Stimulated activated CD4-positive, alpha-beta T cell treated with anti-CD3 and anti-CD28 coated beads, TNF-alpha, amount 100 ng/mL, for 4 hours (primary cell): ENCODE data around the gene LPP.

ENCODE experiments used
- DNase-seq, 3 experiments: peaks; one replicate each; pipeline ENCODE4 v3.0.0-alpha.2; 2020; ENCODE audit warnings: low read depth in 3 of 3

LPP gene

DNA sequence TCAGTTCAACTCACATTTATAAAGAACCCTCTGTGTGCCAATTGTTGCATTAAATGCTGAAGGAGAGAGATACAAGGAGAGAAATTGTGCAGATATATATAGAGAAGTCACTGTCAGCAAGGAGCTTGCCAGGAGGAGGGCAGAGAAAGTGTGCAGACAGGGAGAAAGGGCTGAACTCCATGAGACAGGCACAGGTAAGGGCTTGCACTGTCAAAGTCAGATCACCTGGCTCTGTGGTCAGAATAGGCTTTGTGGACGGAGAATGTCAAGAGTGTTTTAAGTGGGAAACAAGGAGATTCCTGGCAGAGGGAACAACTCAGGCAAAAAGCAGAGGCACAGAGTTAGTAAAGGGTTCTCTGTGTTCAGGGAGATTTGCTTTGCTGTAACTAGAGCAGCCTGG is 714.8 kb downstream of the LPP start:
- no peak for DNase-seq

DNA sequence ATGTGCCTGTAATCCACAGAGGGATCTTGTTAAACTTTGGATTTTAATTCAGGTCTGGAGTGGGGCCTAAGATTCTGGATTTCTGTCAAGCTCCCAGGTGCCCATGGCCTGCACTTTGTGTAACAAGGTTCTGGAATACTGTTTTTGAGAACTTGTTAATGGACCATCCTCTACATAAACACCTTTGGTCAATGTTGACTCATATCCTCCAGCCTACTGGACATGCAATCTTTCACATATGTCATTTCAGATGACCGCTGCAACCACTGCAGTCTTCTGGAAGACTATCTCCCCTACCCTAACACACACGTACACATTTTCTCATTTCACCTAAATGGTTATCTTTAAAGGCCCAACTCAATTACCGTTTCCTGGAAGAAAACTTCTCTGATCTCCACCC is 715.7 kb downstream of the LPP start:
- DNase-seq, result no peak

DNA sequence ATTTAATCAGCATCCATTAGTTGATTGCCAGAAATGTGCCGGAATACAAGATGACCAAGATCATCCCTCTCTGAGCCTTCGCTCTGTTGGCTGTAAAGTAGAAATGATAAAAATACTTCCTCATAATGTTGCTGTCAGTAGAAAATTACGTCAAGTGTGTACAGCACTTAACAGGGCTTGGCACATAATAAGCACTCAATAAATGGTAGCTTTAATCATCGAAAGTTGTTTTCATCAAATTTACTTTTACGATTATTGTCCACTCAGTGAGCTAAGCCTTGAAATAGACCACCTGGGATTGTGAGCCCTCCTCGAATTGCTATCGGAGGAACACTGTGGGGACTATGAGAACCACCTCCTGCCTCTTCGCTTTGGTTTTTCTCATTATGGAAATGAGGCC is 716.5 kb downstream of the LPP start:
- DNase-seq, result no peak

DNA sequence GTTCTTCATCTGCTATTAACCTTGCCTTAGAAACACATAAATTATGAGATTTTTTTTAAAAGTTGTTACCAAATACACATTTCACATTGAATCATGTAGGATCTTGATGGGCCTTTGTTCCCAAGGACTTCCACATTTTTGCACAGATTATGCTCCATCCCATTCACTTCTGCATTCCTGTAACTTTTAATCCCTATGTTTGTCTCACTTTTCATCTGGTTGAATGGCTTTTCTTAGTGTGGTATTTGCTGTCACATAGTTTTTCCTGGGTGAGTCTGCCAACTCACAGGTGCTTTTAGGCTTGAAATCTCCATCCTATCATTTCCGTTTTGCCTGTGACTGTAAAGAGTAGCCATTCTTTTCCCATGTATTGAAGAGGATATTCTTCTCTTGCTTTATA is 720.6 kb downstream of the LPP start:
- no peak for DNase-seq

DNA sequence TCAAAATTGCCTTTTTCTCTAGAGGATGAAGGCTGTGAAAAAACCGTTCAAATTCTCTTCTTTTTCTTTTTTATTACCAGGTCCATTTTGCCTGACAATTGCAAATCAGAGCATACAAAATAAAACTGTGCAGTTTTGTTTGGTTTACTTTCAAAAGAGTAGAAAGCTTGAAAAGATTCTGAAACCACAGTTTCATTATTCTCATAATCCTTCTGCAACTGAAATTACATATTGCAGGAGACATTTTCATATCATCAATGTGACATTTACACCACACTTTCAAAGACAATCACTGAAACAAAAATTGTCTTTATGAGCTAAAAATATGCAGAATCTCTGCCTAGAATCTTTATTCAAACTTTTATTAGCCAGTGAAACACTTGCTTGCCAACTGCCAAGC is 721.5 kb downstream of the LPP start:
- no peak for DNase-seq

DNA sequence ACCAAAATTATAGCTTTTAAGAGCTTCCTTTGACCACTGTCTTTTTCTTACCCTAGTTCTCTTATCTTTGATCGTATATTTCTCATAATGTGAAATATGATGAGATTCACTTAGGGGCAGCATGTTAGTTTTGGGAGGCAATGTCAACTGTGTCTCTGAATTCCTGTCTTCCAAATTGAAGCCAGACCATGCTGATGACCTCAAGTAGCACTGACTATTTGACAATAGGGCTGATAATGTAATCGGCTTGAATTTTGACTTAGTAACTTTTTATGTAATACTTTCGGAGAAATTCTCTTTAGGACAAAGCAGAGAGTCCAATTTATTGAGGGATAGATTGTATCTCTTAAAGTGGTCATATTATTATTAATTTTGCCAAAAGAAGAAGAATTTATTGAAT is 722.4 kb downstream of the LPP start:
- no peak for DNase-seq

DNA sequence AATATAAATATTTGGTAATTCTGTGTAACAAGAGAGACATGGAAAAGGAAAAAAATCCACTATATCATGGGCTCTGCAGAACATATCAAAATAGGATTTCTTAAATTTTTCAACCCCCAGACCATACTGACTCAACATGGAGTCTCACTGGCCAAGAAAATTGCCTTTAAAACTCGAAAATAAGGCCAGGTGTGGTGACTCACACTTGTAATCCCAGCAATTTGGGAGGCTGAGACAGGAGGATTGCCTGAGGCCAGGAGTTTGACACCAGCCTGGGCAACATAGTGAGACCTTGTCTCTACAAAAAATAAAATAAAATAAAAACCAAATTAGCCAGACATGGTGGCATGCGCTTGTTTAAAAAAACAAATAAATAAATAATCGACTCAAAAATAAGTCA is 723.4 kb downstream of the LPP start:
- DNase-seq, result no peak

DNA sequence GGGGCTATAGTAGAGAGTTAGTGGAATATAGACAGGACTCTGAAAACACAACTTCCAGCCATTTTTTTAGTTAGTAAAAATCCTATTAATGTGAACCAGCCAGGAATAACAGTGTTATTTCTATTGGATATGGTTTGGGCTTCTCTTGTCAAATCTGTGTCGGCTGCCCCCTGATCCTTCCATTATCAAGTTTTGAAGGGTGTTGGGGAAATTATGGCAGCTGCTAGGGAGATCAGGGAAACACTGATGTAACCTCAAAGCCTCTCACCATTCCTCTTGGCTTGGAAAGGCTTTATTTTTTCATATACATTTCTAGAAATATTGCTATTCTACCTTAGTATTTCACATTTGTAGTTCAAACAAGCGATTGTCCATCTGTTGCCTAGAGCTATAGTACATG is 724.1 kb downstream of the LPP start:
- no peak for DNase-seq

DNA sequence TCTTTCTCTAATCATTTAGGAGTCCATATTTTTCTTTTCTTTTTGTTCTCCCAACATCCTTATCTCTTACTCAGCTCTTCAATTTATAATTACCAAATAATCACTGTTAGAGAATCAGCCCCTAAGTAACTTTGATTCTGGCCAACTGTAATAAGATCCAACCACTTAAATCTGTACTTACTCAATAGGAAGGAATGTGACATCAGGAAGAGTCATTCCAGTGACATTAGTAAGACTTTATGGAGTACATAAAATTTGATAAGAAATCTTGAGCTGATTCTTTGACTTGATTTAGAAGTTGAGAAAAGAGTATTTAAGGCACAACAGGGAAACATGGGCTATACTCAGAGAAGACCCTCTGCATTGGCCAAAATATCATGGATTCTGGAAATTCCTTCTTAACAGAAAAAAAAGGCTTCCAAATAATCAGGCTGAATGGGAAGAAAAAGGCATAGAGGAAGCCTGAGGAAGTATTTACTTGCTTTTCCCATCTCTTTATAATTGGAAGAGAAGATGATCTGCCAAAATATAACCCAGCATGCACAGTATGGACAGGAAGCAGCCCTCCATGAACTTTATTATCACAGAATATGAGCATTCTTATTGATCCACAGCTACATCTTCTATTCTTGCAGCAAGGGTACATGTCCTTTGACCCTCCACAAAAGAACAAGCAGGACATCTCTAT is 728.1 kb downstream of the LPP start:
- DNase-seq, result no peak

DNA sequence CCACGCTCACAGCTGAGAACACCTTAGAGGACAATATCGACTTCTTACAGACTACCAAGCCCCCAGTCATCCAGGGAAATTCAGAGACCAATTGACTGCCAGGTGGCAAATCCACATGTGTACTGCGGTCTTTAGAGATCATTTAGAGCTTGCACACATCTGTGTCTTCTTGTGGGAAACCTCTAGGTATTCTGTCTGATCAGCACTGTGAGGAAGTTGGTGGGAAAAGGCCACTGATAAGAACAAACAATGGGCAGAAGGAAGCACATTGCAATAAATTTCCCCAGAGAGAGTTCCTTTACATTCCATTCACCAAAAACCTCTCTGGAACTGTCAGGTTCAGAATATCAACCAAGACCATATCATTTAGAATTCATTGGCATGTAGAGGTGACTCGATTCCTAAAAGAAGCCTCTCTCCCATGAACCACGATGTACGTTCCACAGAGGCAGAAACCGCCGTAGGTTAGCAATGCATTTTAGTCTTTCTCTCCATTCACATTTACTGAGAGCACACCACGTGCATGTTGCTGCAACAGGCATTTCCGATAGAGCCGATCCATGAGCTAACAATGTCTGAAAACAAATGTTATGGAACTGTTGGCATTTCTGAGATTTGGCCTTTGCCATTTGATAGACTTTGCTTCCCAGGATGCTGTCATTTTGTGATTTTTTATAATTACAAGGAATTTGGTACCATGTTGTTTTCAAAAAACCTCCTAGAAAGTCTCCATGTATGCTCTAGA is 730.5 kb downstream of the LPP start:
- DNase-seq, result no peak

DNA sequence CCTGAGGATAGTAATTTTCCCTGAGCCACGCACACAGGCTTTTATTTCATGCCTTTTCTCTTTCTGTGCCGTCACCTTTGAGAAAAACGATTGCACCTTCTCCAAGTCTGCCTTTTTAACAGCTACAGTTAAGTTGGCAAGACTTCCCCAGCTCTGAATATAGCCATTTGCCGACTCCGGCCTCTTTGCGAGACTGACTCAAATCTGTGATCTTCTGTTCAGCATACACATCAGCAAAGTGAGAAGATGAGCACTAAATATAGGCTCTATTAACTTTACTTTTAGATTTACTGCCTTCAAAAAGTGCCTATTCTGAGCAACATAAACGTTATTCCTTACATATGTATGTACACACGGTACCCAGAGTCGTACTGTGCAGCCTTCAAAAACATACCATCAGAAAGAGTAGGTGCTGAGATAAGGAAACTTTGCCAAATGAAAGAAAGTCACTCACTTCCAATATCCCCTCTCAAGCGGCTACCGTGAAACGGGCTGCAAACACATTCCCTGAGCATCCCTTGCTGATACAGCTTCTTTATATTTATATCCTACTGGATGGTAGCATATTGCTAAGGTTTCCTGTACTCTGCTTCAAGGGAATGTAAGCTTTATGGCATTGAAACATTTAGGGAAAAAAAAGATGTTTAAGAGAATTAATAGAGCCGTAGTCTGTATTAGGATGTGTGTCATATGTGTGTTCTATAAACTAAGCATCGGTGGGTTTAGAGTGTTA is 734.5 kb downstream of the LPP start:
- no peak for DNase-seq

DNA sequence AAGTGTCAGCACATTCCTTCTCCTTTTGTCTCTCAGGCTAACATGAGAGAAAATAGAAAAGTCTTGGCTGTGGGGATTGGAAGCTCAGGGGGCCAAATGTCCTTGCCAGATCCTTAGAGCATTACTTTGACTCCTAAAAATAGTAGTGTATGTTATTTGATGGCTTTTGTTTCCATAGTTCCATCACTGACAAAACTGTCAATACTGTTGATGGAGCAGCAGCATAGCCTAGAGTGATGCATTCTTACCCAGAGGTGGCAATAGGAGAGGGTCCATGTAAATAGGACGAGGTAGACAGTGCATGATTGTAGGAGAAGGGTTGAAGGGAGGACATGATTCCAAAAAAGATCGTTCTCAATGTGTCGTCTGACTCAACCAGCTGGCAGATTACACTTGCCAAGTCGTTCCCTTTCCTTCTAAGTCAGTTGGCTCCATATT is 735.1 kb downstream of the LPP start:
- DNase-seq, result no peak

DNA sequence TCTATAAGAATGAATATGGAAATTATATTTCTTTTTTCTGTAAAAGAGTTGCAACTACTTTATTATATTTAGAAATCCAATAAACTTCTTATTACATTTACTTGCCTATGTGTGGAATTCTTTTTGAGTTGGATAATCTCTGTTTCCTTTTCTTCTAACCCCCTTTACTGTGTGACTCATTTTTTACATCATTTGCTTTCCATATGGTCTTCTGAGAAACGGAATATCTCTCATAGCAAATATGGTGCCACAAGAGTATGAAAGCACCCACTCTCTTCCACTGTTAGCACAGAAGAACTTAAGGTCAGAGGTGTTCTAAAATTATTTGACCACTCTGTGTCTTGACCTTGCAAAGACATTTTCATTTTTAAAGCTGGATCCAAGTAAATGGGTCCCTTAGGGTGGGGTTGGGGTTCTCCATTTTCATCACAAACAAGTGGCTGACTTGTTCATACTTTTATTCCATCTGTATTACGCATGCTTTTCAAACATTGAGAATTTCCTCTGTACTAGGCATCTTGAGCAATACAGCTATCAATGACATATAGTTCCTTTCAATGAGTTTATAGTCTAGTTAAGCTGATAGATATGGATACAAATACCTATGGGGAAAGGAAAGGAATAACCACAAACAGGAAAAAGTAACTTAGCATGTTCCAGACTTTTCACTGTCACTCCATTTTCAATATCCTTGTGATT is 736.8 kb downstream of the LPP start:
- DNase-seq, result no peak

DNA sequence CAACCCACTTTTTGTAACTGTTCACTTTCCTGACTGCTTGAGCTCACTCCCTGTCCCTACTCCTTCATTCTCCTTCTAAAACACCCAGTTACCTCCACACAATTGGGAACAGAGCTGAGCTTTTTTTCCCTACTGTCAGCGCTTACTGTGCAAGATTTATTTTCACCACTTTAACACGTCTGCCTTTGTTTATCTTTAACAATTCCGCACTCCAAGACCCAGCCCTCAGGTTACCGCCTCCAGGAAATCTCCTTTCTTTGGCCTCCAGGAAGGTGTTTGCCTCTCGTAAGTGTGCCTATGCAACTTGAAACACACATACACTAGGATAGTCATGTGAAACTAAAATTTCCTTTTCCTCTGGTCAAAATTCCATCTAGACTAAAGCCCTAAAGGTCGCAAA is 745.9 kb downstream of the LPP start:
- DNase-seq, result no peak

DNA sequence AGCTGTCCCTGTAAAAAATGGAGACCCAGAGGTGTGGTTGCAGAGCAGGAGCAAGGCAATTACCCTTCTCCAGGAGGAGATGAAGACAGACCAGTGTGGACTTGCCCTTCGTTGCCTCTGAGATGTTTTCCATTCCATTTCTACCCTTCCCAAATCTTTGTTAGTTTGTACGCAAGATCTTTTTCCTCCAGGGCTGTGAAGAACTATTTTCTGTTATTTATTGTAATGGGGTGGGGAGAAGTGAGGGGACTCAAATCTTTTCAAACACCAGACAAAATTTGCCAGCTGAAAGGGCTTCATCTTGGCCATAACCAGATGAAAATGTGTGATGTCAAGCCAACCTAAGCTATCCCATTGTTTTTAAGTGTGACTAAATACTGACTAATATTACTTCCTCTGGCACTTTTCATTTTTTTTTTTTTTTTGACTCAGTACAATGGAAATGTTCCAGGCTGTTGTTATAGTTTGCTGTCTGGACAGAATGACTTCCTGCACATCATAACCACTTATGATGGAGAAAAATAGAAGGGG is 746.5 kb downstream of the LPP start:
- no peak for DNase-seq

DNA sequence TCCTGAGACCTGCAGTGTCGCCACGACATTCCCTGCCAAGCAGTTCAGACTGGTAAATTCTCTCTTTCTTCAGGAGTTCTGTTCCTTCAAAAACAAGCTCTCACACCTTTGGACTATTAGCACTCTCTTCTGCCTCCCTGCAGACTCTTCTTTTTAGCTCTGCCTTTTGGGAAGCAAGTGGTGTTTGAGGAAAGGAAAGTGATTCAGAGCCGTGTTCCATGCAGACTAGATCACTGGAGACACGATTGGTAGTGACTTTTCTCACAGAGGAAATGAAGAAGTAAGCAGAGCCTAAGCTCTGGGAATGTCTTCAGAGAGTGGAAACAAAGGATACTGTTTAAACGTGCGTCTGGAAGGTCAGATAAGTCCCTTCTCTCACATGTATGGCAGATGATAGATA is 747.2 kb downstream of the LPP start:
- DNase-seq, result no peak

DNA sequence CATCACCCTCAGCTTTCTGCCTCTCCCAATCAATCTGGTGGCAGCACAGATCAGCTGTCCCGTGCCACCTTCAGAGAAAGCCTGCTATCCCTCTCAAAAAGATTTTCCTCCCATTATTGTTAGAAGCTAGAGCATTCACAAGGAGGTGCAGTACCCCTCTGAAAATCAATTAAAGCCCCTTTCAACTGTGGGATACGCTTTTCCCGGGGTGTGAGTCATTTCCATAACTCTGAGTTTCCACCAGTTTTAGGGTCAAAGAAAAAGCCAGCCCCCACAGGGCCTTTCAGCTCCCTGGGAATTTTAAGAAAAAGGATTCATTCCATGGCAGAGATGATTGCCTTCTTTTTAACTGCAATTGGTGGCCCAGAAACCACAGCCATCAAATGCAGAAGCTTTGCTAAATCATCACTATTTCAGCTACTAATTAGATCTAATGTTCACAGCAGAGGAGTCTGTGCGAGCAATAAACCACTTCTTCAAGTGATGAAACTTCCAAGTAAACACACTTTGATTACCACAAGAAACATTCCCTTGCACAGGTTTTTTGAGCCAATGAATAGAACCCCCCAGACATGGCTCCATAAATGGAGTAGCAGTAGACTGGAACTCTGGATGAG is 747.8 kb downstream of the LPP start:
- no peak for DNase-seq

DNA sequence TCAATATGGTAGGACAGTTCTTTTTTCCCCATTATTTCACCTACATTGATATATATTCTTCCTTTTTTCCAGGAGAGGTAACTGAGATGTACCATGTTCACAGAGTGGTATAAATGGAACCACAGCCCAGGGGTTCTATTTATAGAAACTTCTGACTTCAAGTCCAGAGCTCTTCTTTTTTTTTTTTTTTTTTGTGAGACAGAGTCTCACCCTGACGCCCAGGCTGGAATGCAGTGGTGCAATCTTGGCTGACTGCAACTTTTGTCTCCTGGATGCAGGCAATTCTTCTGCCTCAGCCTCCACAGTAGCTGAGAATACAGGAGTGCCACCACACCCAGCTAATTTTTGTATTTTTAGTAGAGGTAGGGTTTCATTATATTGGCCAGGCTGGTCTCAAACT is 750.7 kb downstream of the LPP start:
- DNase-seq, result no peak

DNA sequence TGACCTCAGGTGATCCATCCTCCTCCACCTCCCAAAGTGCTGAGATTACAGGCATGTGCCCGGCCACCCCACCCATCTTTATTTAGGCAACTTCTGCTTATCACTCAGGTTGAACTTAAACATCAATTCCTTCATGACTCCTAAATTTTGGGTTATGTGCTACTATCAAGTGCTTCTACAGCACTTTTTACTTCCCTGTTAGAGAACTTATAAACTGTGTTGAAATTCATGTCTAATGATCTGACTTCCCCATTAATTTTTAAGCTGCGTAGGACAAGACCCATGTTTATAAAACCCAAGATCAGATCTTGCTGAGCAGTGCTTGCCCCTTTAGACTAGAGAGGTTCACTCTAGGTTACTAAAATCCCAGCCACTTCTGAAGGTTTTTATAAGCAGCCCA is 751.6 kb downstream of the LPP start:
- DNase-seq, result no peak

DNA sequence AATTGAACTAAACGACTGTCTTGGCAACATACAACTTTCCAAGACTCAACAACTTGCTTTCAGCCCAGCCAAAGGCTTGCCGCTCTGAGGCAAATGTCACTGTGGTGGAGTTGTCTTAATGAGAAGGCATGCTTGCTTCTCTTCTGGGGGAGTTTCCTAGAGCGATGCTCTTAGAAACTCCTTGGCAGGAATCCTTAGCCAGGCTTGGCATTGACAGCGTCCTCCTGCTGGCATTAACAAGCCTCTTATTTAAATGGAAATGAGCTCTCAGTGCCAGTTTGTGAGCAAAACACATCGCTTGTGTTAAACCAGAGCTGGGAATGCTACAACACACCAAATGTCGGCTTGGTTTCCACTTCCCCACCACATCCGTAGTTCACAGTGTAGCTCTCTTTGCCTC is 752.3 kb downstream of the LPP start:
- DNase-seq, result no peak

DNA sequence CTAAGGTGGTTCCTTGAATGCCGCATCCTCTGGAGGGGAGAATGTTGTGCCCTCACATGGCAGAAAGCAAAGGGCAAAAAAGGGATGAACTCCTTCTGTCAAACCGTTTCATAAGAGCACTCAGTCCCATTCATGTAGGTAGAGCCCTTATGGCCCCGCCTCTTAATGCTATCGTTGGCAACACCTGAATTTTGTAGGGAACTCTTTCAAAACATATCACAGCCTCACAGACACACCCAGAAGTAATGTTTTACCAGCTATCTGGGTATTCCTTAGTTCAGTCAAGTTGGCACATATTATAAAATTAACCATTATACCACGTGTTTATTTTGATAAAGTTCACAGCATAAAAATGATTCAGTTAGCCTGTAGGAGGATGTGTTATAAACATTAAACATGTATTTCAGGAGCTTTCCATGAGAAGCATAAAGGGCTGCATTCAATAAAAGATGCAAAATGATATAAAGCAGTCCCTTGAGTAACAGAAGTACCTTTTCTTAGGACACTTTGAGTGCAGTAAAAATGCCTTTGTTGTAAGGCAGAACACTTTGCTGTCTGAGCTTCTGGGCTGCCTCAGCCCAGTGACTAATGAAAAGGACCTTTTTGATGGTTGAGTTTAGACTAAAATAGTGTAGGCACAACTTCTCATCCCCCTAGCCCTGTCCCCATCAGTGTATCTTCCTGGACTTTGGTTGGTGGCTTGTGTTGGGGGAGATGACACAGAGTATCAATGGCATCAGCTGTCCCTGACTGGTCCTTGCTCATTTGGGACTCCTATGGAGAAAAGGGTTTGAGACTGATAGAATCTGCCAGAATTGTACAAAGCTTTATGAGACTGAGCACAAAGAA is 754.3 kb downstream of the LPP start:
- no peak for DNase-seq
